Posterior cingulate gyrus (tissue), 11 donors: ENCODE results near the gene SLC12A1.
"Not testable (repeated sequence)": the region's sequence is repeated elsewhere in the genome, so short reads cannot be mapped to it uniquely, and the experiment has no call there.

Source experiments
- DNase-seq, 10 donors: peaks; one replicate each; pipeline versions ENCODE4 v3.0.0 to v3.0.0-alpha.2; 2020 to 2021; ENCODE audit warnings: mixed read lengths in 3 of 10
- intact Hi-C: fragments of 100-400 bp; cut with DNase I; formaldehyde crosslinking; loops from one replicate; pipeline ENCODE4 v1.15.1; 2023

The SLC12A1 gene

DNA sequence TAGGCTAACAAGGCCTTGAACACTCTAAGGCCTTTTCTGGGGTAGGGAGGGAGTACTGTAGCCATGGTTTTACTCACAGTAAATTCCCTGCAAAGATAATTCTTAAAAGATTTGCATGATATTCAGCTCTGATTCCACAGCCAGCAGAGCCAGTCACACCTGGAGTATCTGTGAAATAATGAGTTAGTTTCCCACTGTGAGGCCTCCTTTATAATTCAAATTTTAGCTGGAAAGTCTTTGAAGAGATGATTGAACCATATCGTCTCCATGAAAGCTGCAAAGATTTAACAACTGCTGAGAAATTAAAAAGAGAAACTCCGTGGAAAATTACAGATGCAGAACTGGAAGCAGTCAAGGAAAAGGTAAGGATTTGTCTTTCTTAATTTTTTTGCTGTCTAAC is 92.8 kb downstream of the SLC12A1 start:
- intact Hi-C loops: no loop called here
- DNase-seq: no peak

DNA sequence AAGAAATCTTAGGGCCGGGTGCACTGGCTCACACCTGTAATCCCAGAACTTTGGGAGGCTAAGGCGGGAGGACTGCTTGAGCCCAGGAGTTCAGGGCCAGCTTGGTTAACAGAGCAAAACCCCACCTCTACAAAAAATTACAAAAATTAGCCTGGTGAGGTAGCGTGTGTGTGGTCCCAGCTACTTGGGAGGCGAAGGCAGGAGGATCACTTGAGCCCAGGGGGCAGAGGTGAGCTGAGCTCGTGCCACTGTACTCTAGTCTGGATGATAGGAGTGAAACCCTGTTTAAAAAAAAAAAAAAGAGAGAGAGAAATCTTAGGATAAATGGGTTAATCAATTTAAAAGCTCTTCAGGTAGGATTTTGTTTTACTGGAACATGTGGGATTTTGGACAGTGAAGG is 93.9 kb downstream of the SLC12A1 start:
- intact Hi-C loops: no loop called here
- DNase-seq: no peak

GRCh38 chr15:48304398-48304797 is 98.3 kb downstream of the SLC12A1 start:
- no peak for DNase-seq
- intact Hi-C loops: no loop called here

DNA sequence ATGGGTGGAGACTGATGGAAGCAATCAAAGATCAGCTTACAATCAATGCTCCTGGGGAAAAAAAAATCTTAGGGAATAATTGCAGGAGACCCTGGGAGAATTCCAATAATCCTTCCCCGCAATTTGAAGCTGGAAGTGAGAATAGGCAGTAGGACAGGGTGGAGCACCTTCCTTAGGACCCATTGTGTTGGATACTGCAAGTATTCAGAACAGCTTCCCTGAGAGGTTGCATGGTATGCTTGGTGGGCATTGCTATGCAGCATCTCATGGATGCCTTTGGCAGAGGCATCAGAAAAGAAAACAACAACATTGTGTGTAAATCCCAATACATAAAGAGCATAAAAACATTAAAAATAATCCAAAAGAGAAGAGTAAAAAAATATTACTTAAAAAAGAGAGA is 100.5 kb downstream of the SLC12A1 start:
- DNase-seq: no peak
- intact Hi-C loops: no loop called here

GRCh38 chr15:48307586-48307985 is 101.5 kb downstream of the SLC12A1 start:
- DNase-seq: no peak
- intact Hi-C loops: no loop called here

DNA sequence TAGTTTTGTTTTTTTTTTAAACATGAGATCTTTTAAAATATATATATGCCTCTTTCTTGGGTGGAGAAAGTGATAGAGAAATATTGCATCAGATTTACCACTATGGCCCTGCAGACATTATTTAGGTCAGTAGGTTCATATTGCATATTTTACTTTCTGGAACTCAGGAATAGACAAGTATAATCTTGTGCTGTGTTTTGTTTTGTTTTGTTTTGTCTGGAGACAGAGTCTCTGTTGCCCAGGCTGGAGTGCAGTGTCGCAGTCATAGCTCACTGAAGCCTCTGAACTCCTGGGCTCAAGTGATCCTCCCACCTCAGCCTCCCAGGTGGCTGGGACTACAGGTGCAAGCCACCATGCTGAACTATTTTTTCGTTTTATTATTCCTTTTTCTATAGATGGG is 103.6 kb downstream of the SLC12A1 start:
- no peak for DNase-seq
- intact Hi-C loops: no loop called here

DNA sequence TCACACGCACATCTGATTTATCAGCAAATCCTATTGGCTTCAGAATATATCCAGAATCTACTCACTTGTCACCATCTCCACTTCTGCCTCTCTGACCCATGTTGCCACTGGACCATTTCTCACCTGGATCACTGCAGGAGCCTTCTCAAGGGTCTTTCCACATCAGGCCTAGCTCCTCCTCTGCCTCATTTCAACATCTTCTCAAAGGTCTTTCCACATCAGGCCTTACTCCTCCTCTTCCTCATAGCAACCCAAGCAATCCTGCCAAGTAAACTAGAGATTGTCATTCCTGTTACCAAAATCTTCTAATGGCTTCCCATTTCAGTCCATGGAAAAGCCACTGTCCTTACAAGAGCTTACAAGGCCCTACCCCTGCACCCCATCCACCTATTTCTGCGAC is 107.1 kb downstream of the SLC12A1 start:
- no peak for DNase-seq
- intact Hi-C loops: no loop called here

- no peak for DNase-seq
- intact Hi-C loops: no loop called here
These were observed 108.9 kb downstream of the SLC12A1 start for GRCh38 chr15:48315041-48315440.

DNA sequence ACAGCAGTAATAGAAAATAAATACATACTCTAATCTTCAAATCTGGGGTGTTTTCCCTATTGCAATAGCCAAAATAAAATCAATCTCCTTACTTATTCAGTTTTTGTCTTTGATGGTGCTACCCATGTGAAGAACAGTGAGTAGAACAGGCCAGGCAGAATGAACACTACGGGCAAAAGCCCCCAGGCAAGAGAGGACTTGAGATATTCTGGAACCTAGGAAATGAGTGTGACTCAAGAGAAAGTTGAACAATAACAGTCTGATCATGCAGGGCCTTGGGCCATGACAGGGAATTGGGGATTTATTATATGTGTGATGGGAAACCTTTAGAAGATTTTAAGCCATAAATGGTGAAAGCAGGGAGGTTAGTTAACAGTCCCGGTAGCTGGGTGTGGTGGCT is 111.1 kb downstream of the SLC12A1 start:
- no peak for DNase-seq
- intact Hi-C loops: no loop called here

DNA sequence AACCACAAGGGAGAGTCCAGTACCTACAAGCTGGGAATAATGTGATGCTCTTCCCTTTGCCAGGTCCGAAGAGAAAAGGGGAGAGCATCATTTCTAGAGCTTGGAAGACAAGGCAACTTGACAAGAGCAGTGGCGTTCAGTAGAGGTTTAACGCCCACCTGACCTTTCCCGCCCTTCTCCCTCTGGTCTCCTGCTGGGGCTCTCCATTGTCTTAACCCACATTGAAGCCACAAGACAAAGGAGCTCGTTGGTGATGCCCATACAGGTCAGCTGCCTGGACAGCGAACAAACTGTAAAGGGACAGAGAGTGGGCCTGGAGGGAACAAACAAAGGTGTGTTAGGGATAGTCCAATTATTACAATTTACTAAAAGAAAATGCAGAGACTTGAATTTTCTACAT is 112.0 kb downstream of the SLC12A1 start:
- intact Hi-C loops: no loop called here
- DNase-seq: no peak

DNA sequence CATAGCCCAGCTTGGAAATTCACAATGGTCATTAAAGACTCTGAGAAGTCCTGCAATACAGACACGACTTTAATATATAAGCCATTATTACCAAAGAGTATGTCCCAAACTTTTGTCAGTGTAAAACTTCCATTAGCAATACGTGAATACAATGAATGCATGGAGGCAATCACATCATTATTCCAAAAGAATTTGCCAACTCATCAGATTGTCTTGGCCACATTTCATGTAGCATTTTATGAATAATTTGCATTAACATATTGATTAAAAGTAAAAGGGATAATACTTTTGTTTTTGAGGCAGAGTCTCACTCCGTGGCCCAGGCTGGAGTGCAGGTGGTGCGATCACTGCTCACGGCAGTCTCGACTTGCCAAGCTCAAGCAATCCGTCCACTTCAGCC is 117.2 kb downstream of the SLC12A1 start:
- no peak for DNase-seq
- intact Hi-C loops: no loop called here

- no peak for DNase-seq
- intact Hi-C loops: no loop called here
These were observed 118.8 kb downstream of the SLC12A1 start for GRCh38 chr15:48324949-48325348.

GRCh38 chr15:48325400-48325799 is 119.3 kb downstream of the SLC12A1 start:
- intact Hi-C loops: no loop called here
- no peak for DNase-seq

- DNase-seq, intact Hi-C loops: not testable (repeated sequence)
These were observed 120.1 kb downstream of the SLC12A1 start for GRCh38 chr15:48326180-48326579.

DNA sequence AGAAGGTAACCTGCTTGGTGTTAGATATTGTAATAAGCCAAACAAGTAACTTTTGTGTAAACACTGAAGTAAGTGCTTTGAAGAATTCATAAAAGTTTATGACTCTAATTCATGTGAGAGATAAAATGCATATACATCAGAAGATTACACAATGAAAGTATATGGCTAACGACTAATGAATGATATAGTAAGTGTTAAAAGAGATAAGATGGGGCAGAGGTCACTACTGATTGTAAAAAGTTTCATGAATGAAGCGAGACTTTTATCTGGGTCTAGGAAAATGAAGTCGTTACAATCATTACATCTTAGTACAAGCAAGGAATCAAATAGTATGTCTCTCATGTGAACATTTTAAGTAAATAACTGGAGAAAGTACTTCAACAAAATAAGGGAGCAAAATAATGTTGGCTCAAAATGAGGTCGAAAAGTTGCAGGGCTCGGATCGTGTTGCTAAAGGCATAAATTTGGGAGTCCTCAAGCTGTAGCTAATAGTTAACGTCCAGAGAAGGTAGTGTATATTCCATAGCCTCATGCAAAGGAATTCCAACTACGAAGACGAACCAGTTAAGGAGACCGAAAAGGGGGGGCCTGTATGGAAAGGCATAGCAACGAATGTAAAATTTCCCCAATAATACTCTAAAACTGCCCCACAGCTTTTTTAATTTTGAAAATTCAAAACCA is 124.1 kb downstream of the SLC12A1 start:
- DNase-seq: no peak
- intact Hi-C loops: loop anchor here (10.0 kb wide), 1 partner anchor 825 kb away; the partner anchor contains the start of gene COPS2

- DNase-seq: peak; percentile 75 to 98 (median 88)
- intact Hi-C loops: loop anchor here (10.0 kb wide), 1 partner anchor 824 kb away; the partner anchor contains the start of gene COPS2
These were observed 125.0 kb downstream of the SLC12A1 start, which contains the start of gene DUT for GRCh38 chr15:48330855-48331795. Gene DUT (plus strand): TSS chr15:48331429. CDS start chr15:48331516, 87 bp downstream.

DNA sequence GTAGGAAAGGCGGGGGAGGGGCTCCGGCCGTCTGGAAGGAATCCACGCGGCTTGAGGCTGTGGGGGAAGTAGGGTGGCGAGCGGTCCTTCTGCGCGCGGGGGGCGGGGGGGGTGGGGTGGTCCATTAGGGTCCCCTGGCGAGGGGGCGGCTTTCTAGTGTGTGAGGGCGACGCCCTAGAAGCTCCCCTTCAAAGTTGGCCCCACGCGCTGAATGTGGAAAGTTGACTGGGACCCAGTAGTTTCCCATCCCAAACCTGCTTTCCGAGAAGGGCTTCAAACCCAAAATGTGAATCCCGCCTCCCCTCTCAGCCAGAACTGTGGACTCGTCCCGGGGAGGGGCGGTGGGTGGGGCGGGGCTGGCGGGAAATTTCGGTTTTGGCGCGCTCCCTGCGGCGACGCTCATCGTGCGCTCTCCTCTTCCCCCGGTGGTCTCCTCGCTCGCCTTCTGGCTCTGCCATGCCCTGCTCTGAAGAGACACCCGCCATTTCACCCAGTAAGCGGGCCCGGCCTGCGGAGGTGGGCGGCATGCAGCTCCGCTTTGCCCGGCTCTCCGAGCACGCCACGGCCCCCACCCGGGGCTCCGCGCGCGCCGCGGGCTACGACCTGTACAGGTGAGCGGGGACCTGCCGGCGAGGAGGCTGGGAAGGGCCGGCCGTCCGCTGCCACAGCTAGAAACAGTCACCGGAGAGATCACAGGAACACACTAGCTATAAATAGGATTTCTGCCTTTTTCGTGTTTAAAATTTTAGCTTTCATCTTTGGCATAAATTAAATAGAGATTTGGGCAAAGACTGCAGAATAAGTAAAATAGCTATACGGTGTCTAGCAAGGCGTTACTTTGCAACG is 125.9 kb downstream of the SLC12A1 start:
- intact Hi-C loops: loop anchor here (10.0 kb wide), 1 partner anchor 823 kb away; the partner anchor contains the start of gene COPS2
- DNase-seq: peak in 9 of 10 donors; percentile 21 to 89 (median 63)

DNA sequence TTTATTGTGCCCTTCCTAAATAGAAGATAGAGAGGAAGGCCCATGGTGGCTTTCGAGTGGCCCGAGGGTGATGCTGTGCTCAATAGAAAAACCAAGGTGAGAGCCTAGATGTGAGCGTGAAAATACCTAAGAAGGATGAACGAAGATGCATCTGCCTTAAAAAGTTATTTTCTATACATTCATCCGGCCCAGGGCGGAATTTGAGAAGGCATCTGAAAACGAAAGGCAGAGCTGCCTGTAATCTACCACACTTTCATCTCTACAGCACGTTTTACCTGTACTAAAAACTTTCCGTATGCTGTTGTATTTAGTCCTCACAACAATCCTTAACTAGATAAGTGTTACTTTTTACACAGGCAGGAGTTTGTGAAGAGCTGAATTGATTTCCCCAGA is 126.5 kb downstream of the SLC12A1 start:
- DNase-seq: no peak
- intact Hi-C loops: loop anchor here (10.0 kb wide), 1 partner anchor 822 kb away; the partner anchor contains the start of gene COPS2

DNA sequence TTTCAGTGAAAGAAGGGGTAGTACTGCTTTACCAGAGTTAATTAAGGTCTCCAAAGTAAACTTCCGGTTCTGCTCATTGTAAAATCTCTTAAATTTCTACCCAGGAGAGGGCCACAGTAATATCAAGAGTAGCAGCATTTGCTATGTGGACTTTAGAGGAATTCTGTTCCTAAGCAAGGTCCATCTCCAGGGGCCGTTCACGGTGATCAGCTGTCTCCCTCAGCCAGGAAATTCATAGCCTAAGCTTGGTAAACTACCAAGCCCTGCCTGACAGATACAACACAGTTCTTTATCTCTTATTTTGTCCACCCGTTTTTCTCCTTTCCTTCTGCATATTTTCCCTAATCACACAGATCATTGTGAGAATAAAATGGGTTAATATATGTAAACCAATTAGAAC is 127.4 kb downstream of the SLC12A1 start:
- intact Hi-C loops: loop anchor here (10.0 kb wide), 1 partner anchor 821 kb away; the partner anchor contains the start of gene COPS2
- DNase-seq: no peak

- intact Hi-C loops: loop anchor here (10.0 kb wide), 1 partner anchor 821 kb away; the partner anchor contains the start of gene COPS2
- no peak for DNase-seq
These were observed 128.2 kb downstream of the SLC12A1 start for GRCh38 chr15:48334260-48334659.
